ENCODE data around the gene FRMD3.

DNA sequence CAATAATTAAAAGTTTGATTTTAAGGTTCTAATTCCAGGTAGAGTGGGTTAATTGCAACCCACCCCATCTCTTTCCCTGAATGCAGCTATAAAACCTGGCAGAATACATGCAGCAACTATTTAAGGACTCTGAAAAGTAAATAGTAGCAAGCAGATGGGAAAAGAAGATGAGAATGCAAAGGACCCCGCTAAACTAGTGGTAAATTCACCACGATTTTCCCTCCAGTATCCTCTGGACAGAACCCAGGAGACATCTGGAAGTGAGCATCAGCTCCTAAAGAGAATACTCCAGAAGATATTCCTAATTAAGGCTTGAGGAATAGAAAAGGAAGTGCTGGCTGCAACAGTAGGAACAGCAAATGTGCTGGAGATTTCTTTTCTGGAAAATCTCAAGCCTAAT is 170.9 kb downstream of the FRMD3 start:
- TF ChIP-seq GATA2 (IDR thresholded peaks at IDR 0.05; ENCODE audit: low read depth, low read length) (no peak), GATA3 (IDR thresholded peaks at IDR 0.05; ENCODE audit: low read depth, low read length) (no peak)
